NCI-H526 treated with DMSO at 0.1 percent for 48 hours (cell line): ENCODE data around the gene DVL3.

Experiments used
- DNase-seq: peaks from one replicate; lab custom pipeline; 2025; lab: John Stamatoyannopoulos, UW

The DVL3 gene

GRCh38 chr3:184211297-184211696, 56.1 kb downstream of the DVL3 start:
- DNase-seq = no peak

GRCh38 chr3:184211718-184212117, 56.5 kb downstream of the DVL3 start:
- DNase-seq = no peak

GRCh38 chr3:184218814-184219213, 63.6 kb downstream of the DVL3 start:
- no peak for DNase-seq

GRCh38 chr3:184222521-184222920, 67.3 kb downstream of the DVL3 start:
- no peak for DNase-seq
